ENCODE data around the gene PDLIM1. TPM values are rescaled to one million over a fixed set of nuclear protein-coding genes. Genes with fewer than 3 reads are reported as not detected.

Gene PDLIM1
- total and polyA plus RNA-seq, 8 donors: 41.7 to 289 (median 182) TPM

- Histone ChIP-seq H3K4me3 (no peak overlapping the region), H3K27ac (no peak overlapping the region), H3K27me3 (no peaks in the 10 kb centered on the region), H3K9me3 (no peaks in the 10 kb centered on the region), H3K36me3 (peaks cover 9 to 60% (median 54%) of the 10 kb centered on the region in 4 donors), H3K4me1 (peaks cover 14 to 36% (median 19%) of the 10 kb centered on the region in 4 donors)
- 91 to 95% (median 94%) methylated on average over 7 of the region's 7 CpGs for WGBS, 5 donors
- no peak for TF ChIP-seq EP300 (IDR thresholded peaks at IDR 0.05)
- no peak for TF ChIP-seq POLR2AphosphoS5 (IDR thresholded peaks at IDR 0.05)
- no peak for TF ChIP-seq CTCF (IDR thresholded peaks at IDR 0.05)
- TF ChIP-seq POLR2A (IDR thresholded peaks at IDR 0.05): no peak
- no peak for DNase-seq
- intact Hi-C loops (cut with DNase I; ENCODE audit: low total_unique reads): no loop called here
These were observed 33.0 kb downstream of the PDLIM1 start for GRCh38 chr10:95257849-95258248.

- no peak overlapping the region for H3K4me3 ChIP-seq
- DNase-seq: no peak
- peaks cover 11 to 32% (median 16%) of the 10 kb centered on the region in 4 donors for H3K4me1 ChIP-seq
- H3K36me3 ChIP-seq: peaks cover 5 to 57% (median 46%) of the 10 kb centered on the region in 4 donors
- no peaks in the 10 kb centered on the region for H3K9me3 ChIP-seq
- no peak for TF ChIP-seq EP300 (IDR thresholded peaks at IDR 0.05)
- no peak for TF ChIP-seq POLR2AphosphoS5 (IDR thresholded peaks at IDR 0.05)
- TF ChIP-seq POLR2A (IDR thresholded peaks at IDR 0.05): no peak
- no peak for TF ChIP-seq CTCF (IDR thresholded peaks at IDR 0.05)
- no peaks in the 10 kb centered on the region for H3K27me3 ChIP-seq
- WGBS, 5 donors: 91 to 97% (median 93%) methylated on average over 1 of the region's 1 CpG
- intact Hi-C loops (cut with DNase I; ENCODE audit: low total_unique reads): no loop called here
- no peak overlapping the region for H3K27ac ChIP-seq
These were observed 34.5 kb downstream of the PDLIM1 start for GRCh38 chr10:95256268-95256667.

- no peak for DNase-seq
- intact Hi-C loops (cut with DNase I; ENCODE audit: low total_unique reads): no loop called here
- H3K36me3 ChIP-seq: peaks cover 0 to 50% (median 36%) of the 10 kb centered on the region in 4 donors
- H3K27ac ChIP-seq: no peak overlapping the region
- H3K9me3 ChIP-seq: no peaks in the 10 kb centered on the region
- peaks cover 0 to 27% (median 7%) of the 10 kb centered on the region in 4 donors for H3K4me1 ChIP-seq
- WGBS, 5 donors: 68 to 80% (median 73%) methylated on average over 3 of the region's 3 CpGs
- H3K4me3 ChIP-seq: no peak overlapping the region
- no peak for TF ChIP-seq EP300 (IDR thresholded peaks at IDR 0.05)
- no peak for TF ChIP-seq POLR2AphosphoS5 (IDR thresholded peaks at IDR 0.05)
- no peak for TF ChIP-seq CTCF (IDR thresholded peaks at IDR 0.05)
- TF ChIP-seq POLR2A (IDR thresholded peaks at IDR 0.05): no peak
- no peaks in the 10 kb centered on the region for H3K27me3 ChIP-seq
These were observed 36.2 kb downstream of the PDLIM1 start for GRCh38 chr10:95254629-95255028.

- Histone ChIP-seq H3K27me3 (no peaks in the 10 kb centered on the region), H3K4me3 (no peak overlapping the region), H3K27ac (no peak overlapping the region), H3K4me1 (peaks cover 4 to 35% (median 10%) of the 10 kb centered on the region in 4 donors), H3K36me3 (peaks cover 2 to 50% (median 31%) of the 10 kb centered on the region in 4 donors), H3K9me3 (no peaks in the 10 kb centered on the region)
- 59 to 76% (median 66%) methylated on average over 2 of the region's 2 CpGs for WGBS, 5 donors
- no peak for DNase-seq
- intact Hi-C loops (cut with DNase I; ENCODE audit: low total_unique reads): no loop called here
- TF ChIP-seq EP300 (IDR thresholded peaks at IDR 0.05) (no peak), CTCF (IDR thresholded peaks at IDR 0.05) (no peak), POLR2AphosphoS5 (IDR thresholded peaks at IDR 0.05) (no peak), POLR2A (IDR thresholded peaks at IDR 0.05) (no peak)
These were observed 37.1 kb downstream of the PDLIM1 start for GRCh38 chr10:95253686-95254085.
